PFSK-1 (cell line): ENCODE measurements around the gene IQGAP2.

Source experiments
- FOXP2 ChIP-seq: optimal IDR thresholded peaks from 2 replicates; pipeline ENCODE3; 2011; ENCODE audit warnings: borderline replicate concordance, control low read depth, inconsistent platforms; ENCODE audit not compliant: insufficient read depth; ENCODE audit errors: extremely low read length, extremely low read depth
- POLR2AphosphoS5 ChIP-seq: IDR thresholded peaks from 2 replicates; pipeline ENCODE4 v1.6.1; 2012; ENCODE audit warnings: low read depth, mild to moderate bottlenecking, control low read depth, low read length, moderate library complexity
- SIN3A ChIP-seq: IDR thresholded peaks from 2 replicates; pipeline ENCODE4 v1.6.1; 2012; ENCODE audit warnings: mild to moderate bottlenecking, low read length, moderate library complexity, borderline replicate concordance; ENCODE audit not compliant: insufficient read depth
- TAF1 ChIP-seq: IDR thresholded peaks from 2 replicates; pipeline ENCODE4 v1.6.1; 2012; ENCODE audit warnings: low read length, control low read depth, borderline replicate concordance; ENCODE audit not compliant: insufficient read depth
- TF ChIP-seq, protein P1 (sequence below), 2 experiments: IDR thresholded peaks; 2 replicates each; pipeline versions ENCODE4 v1.6.1 to v1.8.0; 2011 to 2012; ENCODE audit warnings: low read depth in 2 of 2, low read length in 2 of 2, control low read depth in 1 of 2, inconsistent platforms in 1 of 2, mild to moderate bottlenecking in 1 of 2, moderate library complexity in 1 of 2; ENCODE audit not compliant: insufficient read depth in 1 of 2

DNA sequence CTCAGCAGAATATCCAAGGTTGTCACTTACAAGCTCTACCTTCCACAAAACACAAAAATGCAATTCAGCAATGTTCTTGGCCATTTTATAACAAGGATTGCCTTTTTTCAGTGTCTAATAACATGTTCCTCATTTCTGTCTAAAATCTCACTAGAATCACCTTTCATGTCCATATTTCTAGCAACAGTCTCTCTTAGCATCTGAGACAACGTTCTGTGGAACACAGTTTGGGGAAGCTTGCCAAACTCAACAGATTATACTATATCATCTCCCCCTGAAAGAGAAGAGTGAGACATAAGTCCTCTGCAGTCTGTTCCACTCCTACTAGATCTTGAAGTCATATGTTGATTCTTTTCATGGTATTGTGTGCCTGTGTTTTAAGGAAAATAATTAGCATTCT is 149.5 kb downstream of the IQGAP2 start:
- no peak for TF ChIP-seq POLR2AphosphoS5
- no peak for TF ChIP-seq TAF1
- TF ChIP-seq, protein P1, sequence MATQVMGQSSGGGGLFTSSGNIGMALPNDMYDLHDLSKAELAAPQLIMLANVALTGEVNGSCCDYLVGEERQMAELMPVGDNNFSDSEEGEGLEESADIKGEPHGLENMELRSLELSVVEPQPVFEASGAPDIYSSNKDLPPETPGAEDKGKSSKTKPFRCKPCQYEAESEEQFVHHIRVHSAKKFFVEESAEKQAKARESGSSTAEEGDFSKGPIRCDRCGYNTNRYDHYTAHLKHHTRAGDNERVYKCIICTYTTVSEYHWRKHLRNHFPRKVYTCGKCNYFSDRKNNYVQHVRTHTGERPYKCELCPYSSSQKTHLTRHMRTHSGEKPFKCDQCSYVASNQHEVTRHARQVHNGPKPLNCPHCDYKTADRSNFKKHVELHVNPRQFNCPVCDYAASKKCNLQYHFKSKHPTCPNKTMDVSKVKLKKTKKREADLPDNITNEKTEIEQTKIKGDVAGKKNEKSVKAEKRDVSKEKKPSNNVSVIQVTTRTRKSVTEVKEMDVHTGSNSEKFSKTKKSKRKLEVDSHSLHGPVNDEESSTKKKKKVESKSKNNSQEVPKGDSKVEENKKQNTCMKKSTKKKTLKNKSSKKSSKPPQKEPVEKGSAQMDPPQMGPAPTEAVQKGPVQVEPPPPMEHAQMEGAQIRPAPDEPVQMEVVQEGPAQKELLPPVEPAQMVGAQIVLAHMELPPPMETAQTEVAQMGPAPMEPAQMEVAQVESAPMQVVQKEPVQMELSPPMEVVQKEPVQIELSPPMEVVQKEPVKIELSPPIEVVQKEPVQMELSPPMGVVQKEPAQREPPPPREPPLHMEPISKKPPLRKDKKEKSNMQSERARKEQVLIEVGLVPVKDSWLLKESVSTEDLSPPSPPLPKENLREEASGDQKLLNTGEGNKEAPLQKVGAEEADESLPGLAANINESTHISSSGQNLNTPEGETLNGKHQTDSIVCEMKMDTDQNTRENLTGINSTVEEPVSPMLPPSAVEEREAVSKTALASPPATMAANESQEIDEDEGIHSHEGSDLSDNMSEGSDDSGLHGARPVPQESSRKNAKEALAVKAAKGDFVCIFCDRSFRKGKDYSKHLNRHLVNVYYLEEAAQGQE (IDR thresholded peaks at IDR 0.05; ENCODE audit: insufficient read depth in 1 of 2, low read depth in 2 of 2, low read length in 2 of 2): no peak
- TF ChIP-seq SIN3A: no peak
- no peak for TF ChIP-seq FOXP2
